ENCODE results near the gene GALNT2. TPM values are rescaled to one million over a fixed set of nuclear protein-coding genes. Genes with fewer than 3 reads are reported as not detected.

GALNT2 gene
- total and polyA plus RNA-seq, 4 donors = 47.5 to 182 (median 114) TPM

DNA sequence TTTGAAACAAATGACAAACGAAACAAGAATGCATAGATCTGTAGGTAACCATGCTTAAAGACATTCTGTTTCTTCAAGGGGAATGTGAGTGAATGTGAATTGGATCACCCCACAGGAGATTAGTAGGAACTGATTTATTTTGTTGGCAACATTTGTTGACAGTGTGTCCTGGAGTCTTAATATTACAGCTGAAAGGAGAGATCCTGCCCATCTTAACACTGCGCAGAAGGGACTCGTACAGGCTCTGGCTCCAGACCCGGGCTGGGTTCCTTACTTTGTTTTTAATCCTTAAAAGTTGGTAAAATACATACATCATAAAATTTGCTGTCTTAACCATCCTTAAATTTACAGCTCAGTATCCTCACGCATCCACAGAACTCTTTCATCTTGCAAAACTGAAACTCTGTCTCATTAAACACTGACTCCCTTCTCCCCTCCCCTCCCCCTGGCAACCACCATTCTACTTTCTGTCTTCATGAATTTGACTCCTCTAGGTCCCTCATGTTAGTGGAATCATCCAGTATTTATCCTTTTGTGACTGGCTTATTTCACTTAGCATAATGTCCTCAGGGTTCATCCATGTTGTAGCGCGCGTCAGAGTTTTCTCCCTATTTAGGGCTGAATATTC, 74.1 kb downstream of the GALNT2 start:
- 95% methylated on average over 8 of the region's 8 CpGs for WGBS
- no peaks in the 10 kb centered on the region for H3K9me3 ChIP-seq (ENCODE audit: control insufficient read depth in 4 of 4, low read length in 3 of 4)
- peaks cover 22 to 69% (median 60%) of the 10 kb centered on the region in 4 donors for H3K4me1 ChIP-seq (ENCODE audit: control insufficient read depth in 4 of 4, insufficient read depth in 4 of 4, low read length in 3 of 4)
- no peak overlapping the region for H3K9ac ChIP-seq (ENCODE audit: low read depth in 1 of 2, low read length in 2 of 2)
- no peak overlapping the region for H3K27ac ChIP-seq (ENCODE audit: low read depth in 1 of 2, low read length in 2 of 2)
- H3K4me3 ChIP-seq (ENCODE audit: low read depth in 1 of 3, low read length in 3 of 3) = no peak overlapping the region
- TF ChIP-seq, protein P1, sequence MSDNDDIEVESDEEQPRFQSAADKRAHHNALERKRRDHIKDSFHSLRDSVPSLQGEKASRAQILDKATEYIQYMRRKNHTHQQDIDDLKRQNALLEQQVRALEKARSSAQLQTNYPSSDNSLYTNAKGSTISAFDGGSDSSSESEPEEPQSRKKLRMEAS (IDR thresholded peaks at IDR 0.05) = no peak
- no peak for TF ChIP-seq NR2F2 (IDR thresholded peaks at IDR 0.05)
- no peak for TF ChIP-seq RXRA (IDR thresholded peaks at IDR 0.05)
- TF ChIP-seq YY1 (IDR thresholded peaks at IDR 0.05) = no peak
- TF ChIP-seq FOXA2 (IDR thresholded peaks at IDR 0.05) = no peak
- peaks cover 0 to 5% (median 0%) of the 10 kb centered on the region in 4 donors for H3K36me3 ChIP-seq (ENCODE audit: control insufficient read depth in 4 of 4, insufficient read depth in 3 of 4, low read depth in 1 of 4, low read length in 3 of 4)
- DNase-seq (ENCODE audit: low spot score) = no peak
- H3K27me3 ChIP-seq (ENCODE audit: control insufficient read depth in 4 of 4, insufficient read depth in 4 of 4, low read length in 3 of 4) = no peaks in the 10 kb centered on the region

DNA sequence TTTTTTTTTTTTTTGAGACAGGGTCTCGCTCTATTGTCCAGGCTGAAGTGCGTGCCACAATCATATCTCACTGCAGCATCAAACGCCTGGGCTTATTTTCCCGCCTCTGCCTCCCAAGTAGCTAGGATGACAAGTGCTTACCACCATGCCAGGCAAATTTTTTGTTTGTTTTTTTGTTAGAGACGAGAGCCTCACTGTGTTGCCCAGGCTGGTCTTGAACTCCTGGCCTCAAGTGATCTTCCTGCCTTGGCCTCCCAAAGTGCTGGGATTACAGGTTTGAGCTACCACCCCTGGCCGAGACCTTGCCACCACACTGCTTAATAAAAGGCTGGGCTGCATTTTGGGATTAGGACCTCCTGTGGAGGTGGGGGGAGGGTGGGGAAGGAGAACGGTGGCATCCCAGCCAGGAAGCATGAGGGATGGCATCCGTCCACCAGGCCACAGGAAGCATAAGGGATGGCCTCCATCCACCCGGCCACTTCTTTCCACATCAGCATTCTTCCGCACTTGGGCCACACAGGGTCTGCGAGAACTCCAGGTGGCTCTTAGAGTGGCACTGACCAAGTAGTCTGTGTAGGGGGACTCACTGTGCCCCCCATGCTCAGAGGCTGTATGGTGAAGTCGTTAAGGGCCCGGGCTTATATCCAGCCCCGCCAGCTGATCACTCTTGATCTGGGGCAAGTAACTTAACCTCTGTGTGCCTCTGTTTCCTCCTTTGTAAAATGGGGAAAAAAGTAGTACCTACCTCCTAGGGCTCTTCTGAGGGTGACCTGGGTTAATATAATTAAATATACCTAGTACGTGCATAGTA, 75.0 kb downstream of the GALNT2 start:
- 94% methylated on average over 15 of the region's 15 CpGs for WGBS
- DNase-seq (ENCODE audit: low spot score) = no peak

More for the DNA sequence above, 75.0 kb downstream of the GALNT2 start:
- no peak overlapping the region for H3K9ac ChIP-seq (ENCODE audit: low read depth in 1 of 2, low read length in 2 of 2)
- no peaks in the 10 kb centered on the region for H3K27me3 ChIP-seq (ENCODE audit: control insufficient read depth in 4 of 4, insufficient read depth in 4 of 4, low read length in 3 of 4)
- peaks cover 26 to 73% (median 61%) of the 10 kb centered on the region in 4 donors for H3K4me1 ChIP-seq (ENCODE audit: control insufficient read depth in 4 of 4, insufficient read depth in 4 of 4, low read length in 3 of 4)
- no peak overlapping the region for H3K27ac ChIP-seq (ENCODE audit: low read depth in 1 of 2, low read length in 2 of 2)
- no peaks in the 10 kb centered on the region for H3K9me3 ChIP-seq (ENCODE audit: control insufficient read depth in 4 of 4, low read length in 3 of 4)
- H3K4me3 ChIP-seq (ENCODE audit: low read depth in 1 of 3, low read length in 3 of 3) = no peak overlapping the region
- no peak for TF ChIP-seq YY1 (IDR thresholded peaks at IDR 0.05)
- TF ChIP-seq FOXA2 (IDR thresholded peaks at IDR 0.05) = no peak
- TF ChIP-seq, protein P2, sequence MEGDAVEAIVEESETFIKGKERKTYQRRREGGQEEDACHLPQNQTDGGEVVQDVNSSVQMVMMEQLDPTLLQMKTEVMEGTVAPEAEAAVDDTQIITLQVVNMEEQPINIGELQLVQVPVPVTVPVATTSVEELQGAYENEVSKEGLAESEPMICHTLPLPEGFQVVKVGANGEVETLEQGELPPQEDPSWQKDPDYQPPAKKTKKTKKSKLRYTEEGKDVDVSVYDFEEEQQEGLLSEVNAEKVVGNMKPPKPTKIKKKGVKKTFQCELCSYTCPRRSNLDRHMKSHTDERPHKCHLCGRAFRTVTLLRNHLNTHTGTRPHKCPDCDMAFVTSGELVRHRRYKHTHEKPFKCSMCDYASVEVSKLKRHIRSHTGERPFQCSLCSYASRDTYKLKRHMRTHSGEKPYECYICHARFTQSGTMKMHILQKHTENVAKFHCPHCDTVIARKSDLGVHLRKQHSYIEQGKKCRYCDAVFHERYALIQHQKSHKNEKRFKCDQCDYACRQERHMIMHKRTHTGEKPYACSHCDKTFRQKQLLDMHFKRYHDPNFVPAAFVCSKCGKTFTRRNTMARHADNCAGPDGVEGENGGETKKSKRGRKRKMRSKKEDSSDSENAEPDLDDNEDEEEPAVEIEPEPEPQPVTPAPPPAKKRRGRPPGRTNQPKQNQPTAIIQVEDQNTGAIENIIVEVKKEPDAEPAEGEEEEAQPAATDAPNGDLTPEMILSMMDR (IDR thresholded peaks at IDR 0.05; ENCODE audit: low read depth, low read length, missing input control) = no peak
- TF ChIP-seq GABPA (IDR thresholded peaks at IDR 0.05 in 1 of 2, conservative IDR thresholded peaks at IDR 0.05 in 1 of 2) = no peak
- TF ChIP-seq, protein P1 (IDR thresholded peaks at IDR 0.05) = no peak
- TF ChIP-seq NR2F2 (IDR thresholded peaks at IDR 0.05) = no peak
- TF ChIP-seq RAD21 (IDR thresholded peaks at IDR 0.05) = no peak
- TF ChIP-seq TAF1 (conservative IDR thresholded peaks at IDR 0.05) = no peak
- TF ChIP-seq SP1 (IDR thresholded peaks at IDR 0.05) = no peak
- no peak for TF ChIP-seq RXRA (IDR thresholded peaks at IDR 0.05)
- TF ChIP-seq FOXA1 (IDR thresholded peaks at IDR 0.05) = no peak
- TF ChIP-seq, protein P3, sequence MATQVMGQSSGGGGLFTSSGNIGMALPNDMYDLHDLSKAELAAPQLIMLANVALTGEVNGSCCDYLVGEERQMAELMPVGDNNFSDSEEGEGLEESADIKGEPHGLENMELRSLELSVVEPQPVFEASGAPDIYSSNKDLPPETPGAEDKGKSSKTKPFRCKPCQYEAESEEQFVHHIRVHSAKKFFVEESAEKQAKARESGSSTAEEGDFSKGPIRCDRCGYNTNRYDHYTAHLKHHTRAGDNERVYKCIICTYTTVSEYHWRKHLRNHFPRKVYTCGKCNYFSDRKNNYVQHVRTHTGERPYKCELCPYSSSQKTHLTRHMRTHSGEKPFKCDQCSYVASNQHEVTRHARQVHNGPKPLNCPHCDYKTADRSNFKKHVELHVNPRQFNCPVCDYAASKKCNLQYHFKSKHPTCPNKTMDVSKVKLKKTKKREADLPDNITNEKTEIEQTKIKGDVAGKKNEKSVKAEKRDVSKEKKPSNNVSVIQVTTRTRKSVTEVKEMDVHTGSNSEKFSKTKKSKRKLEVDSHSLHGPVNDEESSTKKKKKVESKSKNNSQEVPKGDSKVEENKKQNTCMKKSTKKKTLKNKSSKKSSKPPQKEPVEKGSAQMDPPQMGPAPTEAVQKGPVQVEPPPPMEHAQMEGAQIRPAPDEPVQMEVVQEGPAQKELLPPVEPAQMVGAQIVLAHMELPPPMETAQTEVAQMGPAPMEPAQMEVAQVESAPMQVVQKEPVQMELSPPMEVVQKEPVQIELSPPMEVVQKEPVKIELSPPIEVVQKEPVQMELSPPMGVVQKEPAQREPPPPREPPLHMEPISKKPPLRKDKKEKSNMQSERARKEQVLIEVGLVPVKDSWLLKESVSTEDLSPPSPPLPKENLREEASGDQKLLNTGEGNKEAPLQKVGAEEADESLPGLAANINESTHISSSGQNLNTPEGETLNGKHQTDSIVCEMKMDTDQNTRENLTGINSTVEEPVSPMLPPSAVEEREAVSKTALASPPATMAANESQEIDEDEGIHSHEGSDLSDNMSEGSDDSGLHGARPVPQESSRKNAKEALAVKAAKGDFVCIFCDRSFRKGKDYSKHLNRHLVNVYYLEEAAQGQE (IDR thresholded peaks at IDR 0.05) = no peak
- TF ChIP-seq HNF4G (IDR thresholded peaks at IDR 0.05) = no peak
- TF ChIP-seq, protein P4, sequence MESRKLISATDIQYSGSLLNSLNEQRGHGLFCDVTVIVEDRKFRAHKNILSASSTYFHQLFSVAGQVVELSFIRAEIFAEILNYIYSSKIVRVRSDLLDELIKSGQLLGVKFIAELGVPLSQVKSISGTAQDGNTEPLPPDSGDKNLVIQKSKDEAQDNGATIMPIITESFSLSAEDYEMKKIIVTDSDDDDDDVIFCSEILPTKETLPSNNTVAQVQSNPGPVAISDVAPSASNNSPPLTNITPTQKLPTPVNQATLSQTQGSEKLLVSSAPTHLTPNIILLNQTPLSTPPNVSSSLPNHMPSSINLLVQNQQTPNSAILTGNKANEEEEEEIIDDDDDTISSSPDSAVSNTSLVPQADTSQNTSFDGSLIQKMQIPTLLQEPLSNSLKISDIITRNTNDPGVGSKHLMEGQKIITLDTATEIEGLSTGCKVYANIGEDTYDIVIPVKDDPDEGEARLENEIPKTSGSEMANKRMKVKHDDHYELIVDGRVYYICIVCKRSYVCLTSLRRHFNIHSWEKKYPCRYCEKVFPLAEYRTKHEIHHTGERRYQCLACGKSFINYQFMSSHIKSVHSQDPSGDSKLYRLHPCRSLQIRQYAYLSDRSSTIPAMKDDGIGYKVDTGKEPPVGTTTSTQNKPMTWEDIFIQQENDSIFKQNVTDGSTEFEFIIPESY (IDR thresholded peaks at IDR 0.05) = no peak
- no peak for TF ChIP-seq JUND (IDR thresholded peaks at IDR 0.05)
- TF ChIP-seq EGR1 (IDR thresholded peaks at IDR 0.05; ENCODE audit: low read depth in 2 of 2) = no peak
- TF ChIP-seq, protein P5, sequence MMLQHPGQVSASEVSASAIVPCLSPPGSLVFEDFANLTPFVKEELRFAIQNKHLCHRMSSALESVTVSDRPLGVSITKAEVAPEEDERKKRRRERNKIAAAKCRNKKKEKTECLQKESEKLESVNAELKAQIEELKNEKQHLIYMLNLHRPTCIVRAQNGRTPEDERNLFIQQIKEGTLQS (IDR thresholded peaks at IDR 0.05) = no peak
- no peak for TF ChIP-seq HNF4A (conservative IDR thresholded peaks at IDR 0.05)
- H3K36me3 ChIP-seq (ENCODE audit: control insufficient read depth in 4 of 4, insufficient read depth in 3 of 4, low read depth in 1 of 4, low read length in 3 of 4) = peaks cover 0 to 3% (median 0%) of the 10 kb centered on the region in 4 donors
